Hematopoietic multipotent progenitor cell treated with erythropoietin and hydrocortisone succinate and interleukin-3 and kit ligand, for 15 days (in vitro differentiated cells): ENCODE measurements around the gene KCNK17.
"Not testable (repeated sequence)": the region's sequence is repeated elsewhere in the genome, so short reads cannot be mapped to it uniquely, and the experiment has no call there.

Source experiments
- DNase-seq: peaks from one replicate; pipeline ENCODE4 v3.0.0-alpha.2; 2015; ENCODE audit warnings: low spot score

KCNK17 gene

DNA sequence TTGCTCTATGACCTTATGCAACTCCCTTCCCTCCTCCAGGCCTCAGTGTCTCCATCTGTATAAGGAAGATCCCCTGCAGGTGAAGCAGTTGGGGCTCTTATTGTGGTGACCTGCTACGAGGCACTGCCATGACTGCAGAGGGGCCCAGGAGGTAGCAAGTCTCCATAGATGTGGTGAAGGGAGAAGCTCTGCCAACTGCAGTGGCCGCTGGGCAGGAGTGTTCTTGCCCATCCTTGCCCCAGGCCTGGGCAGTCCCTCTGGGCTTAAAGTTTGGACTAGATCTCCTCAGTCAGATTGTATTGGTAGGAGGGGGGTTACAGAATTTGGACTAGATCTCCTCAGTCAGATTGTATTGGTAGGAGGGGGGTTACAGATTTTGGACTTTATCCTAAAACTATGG, 12.2 kb downstream of the KCNK17 start:
- no peak for DNase-seq

DNA sequence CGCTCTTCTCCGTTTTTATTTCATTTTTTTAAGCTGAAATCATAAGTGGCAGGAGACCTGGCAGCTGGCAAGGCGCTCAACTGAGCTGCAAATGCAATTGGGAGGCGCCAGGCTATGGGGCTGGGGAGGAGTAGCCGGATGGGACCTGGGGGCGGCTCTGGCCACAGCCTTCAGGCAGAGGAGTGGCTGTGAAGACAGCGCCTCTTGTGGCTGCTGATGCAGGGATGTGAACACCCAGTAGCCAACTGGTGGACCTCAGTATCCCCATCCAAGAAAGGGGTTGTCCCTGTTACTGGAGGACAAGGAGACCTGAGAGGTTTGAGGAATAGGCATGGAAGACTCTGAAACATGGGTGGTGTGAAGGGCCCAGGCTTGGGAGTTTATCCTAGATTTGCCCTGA, 12.6 kb downstream of the KCNK17 start:
- no peak for DNase-seq

DNA sequence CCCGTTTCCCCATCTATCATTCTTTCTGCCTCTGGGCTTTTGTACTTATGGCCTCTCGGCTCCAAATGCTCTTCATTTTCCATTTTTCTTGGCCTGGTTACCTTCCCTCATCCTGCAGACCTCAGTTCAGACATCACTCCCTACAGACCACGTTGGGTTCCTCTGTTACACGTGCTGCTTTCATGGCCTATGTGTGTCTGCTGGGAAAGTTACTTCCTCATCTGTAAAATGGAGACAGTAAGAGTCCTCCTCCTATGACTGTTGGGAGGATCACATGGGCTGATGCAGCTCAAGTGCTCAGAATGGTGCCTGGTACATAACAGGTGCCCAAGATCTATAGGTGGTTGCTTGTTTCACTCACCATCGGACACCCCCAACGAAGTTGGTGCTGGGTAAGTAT, 13.5 kb downstream of the KCNK17 start:
- no peak for DNase-seq

DNA sequence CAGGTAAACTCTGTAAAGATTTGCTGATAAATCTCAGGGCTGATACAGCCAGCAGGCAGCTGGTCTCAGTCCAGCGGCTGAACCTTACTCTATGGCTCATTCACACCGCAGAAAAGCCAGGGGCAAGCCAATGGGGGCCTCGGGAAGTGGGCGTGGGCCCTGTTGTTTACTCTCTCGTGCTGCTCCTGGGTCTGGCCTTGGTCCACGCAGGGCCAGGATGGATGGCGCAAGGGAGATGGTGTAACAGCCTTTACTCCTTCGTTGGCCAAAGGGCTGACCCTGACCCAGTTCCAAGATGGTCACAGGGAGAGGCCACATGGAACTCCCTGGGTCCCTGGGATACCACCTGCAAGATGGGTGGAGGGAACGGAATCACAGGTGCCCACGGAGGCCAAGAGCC, 16.2 kb downstream of the KCNK17 start:
- DNase-seq: no peak

DNA sequence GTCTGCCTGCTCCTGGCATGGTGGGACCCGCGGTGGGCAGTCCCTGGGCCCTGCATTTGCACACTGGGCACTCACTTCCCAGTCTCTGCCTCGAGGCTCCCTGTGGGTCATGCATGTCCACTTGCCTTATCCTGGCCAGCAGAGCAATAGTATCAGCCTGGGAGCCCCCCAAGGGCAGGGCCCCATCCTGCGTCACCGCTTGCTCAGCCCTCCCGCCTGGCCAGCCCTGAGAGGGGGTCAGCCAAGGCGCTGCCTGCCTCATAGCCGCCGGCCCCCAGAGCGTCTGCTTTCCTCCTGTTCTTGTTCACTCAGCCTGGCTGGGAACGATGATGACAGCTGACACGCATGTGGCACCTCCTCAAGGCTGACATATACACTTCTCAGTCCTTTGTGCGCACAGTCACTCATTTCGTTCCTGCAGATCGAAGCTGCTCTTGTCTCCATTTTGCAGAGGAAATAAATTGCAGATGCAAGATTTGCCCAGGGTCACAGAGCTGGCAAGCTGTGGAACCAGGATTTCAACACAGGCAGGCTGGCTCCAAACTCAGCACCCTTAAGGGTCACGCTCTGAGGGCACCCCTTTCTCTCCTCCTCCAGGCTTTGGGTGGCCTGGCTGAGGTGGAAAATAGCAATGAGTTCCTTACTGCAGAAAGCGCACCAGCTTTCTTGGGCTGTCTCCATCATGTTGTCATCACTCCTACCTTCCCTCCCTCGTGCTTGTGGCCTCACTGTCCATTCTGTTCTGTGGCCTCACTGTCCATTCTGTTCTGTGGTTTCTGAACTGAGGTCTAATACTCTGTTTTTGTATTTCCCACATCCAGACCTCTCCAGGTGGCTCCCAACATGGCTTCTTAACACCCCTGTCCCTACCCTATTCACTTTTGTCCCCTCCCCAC, 17.2 kb downstream of the KCNK17 start:
- DNase-seq: no peak

DNA sequence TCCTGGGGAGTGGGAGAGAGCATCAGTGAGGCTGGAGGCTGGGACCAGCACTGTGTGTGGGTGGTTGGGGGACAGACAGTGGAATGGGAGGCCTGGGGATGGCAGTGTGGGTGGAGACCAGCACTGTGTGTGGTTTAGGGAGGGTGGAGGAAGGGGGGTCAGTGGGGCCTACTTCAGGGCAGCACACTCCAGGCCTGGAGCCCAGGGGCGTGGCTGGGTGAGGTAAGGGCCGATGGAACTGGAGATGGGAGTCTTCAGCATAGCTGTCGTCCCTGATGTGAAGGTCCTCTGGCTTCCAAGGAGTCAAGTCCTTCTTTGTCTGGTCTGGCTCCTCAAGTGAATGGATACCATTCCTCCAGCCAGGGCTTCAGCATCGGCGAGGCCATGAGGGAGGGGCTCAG, 18.6 kb downstream of the KCNK17 start:
- no peak for DNase-seq

DNA sequence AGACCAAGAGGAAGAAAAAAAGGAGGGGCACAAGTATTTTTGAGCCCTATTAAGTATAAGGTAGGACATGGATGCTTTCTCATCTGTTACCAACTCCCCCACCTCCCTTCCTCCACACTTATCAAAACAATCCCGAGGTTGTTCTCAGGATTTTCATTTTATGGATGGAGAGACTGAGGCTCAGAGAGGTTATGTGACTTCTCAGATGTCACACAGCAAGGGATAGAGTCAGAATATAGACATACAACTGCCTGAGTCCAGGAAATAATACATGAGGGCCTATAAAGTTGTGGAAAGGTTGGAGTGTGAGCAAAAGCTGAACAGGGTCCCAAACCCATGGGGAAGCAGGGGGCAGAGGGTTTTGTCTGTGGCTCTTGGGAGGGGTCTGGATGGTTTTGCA, 19.3 kb downstream of the KCNK17 start:
- DNase-seq: no peak

DNA sequence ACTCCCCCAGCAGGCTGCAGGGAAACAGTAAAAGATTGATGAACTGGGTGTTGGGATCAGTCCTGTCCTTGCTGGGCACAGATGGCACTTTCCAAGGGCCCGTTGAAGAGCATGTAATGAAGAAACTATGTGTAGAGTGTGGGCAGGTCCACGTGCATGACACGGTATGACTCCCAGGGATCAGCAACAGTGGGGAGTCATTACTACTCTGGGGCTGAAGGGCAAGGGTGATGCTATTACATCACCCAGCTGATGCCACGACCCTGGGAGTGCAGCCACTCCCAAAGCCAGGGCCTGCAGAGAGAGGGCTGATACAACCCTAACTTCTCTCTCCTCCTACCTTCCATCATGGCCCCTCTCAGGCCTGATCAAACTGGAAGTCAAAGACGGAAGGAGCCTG, 20.1 kb downstream of the KCNK17 start:
- no peak for DNase-seq

DNA sequence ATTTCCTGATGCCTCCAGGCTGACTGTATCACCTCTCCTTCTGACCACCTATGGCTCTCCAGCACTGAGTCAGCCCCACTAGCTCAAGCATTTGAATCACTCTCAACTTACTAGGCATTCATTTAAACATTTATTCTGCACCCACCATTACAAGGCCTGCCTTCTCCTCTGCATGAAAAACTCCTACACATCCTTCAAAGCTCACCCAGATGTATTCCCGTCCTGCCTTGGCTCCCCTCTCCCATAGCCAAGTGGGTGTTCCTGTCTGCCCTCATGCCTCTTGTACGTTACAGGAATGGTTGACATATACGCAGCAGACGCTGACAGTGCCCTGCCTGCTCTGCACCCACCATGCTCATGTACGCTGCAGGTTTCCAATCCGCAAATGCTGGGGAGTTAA, 21.6 kb downstream of the KCNK17 start:
- no peak for DNase-seq

DNA sequence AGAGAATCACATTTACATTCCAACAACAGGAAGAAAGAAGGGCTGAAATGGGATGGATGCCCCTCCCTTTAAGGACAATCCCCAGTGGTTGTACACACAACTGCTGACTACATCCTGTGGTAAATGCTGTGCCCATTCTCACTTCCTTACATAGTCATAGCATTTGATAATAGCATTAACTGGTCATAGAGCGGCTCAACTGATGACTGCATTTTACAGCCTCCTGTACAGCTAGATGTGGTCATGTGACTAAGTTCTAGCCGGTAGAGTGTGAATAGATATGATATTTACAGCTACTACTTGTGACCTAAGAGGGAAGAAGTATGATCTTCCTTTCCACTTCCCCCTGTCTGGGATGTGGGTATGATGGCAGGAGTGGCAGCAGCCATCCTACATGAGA, 24.7 kb downstream of the KCNK17 start:
- DNase-seq: no peak

DNA sequence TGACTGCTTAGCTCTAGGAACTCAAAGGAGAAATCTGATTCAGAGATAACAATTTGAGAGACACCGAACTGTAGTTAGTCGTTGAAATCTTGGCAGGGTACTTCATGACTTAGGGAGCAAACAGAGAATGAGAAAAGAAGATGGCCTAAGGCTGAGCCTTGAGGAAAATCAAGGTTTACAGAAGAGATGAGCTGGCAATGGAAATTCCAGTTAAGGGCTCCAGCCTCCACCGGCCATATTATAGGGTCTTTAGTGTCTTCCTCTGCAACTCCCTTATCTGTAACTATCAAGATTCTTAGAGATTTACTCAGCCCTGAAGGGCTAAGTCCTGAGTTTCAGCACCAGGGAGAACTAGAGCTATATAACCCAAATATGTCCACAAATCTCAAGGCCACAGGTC, 26.6 kb downstream of the KCNK17 start:
- no peak for DNase-seq

DNA sequence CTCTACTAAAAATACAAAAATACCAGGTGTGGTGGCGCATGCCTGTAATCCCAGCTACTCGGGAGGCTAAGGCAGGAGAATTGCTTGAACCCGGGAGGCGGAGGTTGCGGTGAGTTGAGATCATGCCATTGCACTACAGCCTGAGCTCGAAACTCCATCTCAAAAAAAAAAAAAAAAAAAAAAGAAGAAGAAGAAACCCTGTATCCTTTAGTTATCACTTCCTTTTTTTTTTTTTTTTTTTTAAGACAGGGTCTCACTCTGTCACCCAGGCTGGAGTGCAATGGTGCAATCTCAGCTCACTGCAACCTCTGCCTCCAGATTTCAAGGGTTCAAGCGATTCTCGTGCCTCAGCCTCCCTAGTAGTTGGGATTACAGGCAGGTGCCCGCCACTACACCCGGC, 27.6 kb downstream of the KCNK17 start:
- DNase-seq: not testable (repeated sequence)

DNA sequence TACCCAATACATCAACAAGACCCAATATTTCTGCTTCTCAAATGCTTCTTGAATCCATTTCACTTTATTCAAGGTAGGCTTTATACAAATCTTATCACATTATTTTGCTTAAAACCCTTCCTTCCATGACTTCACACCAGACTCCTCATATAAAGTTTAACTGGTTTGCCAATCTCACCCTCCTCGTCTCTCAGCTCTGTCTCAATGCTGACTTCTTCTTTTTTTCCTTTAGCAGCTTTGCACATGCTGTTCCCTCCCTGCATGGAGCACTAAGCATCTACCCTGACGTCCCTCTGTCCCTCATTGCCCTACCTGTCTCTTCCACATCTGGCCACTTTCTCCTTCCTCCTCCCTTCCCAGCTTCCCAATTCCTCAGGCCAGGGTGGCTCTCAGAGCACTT, 31.4 kb downstream of the KCNK17 start:
- no peak for DNase-seq

DNA sequence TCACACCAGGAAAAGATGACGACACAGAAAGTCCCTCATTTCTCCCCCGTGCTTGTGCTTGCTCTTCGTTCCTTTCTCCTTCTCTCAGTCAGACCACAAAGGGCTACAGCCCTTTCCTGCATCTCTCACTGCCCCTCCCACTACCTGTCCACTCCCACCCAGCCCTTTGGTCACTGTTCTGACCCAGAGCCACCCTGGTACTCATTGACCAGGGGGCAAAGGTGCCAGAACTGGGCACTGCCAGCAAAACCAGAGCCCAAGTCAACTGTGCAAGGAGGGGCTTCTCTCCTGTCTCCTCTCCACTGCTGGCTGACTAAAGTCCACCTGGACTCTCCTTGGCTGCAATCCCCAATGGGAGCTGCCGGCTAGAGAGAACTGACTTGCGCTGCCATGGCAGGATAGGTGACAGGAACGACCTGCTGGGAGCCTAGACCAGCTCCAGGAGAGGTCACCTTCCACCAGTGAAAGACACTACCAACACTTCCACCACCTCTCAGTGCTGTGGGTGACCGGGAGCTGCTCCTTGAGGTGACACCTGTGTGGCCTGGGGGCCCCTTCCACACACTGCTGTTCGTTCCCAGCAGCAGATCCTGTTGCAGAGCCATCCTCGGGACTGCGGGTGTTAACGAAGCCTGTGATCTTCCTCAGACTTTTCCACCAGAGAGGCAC, 32.8 kb downstream of the KCNK17 start:
- no peak for DNase-seq

DNA sequence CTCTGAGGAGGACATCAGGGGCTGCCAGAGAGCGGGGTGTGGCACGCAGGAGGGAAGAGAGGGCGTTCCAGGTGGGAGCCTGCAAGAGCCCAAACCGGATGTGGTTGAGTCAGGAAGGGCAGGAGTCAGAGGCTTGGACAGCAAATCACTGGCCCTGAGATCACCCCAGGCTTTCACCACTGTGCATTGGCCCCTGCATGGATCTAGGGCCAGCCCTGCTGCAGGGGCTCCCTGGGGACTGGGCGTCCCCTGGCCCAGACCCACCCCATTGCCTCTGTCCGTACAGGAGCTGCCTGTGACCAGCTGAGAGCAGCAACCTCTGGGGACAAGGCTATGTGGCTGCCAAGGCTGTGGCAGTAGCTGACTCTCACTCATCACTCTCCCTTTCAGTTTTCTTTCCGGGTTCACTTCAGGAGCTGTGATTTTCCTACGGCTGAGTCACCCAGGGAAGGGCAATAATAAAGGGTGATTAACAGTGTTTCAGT, 33.9 kb downstream of the KCNK17 start:
- no peak for DNase-seq

DNA sequence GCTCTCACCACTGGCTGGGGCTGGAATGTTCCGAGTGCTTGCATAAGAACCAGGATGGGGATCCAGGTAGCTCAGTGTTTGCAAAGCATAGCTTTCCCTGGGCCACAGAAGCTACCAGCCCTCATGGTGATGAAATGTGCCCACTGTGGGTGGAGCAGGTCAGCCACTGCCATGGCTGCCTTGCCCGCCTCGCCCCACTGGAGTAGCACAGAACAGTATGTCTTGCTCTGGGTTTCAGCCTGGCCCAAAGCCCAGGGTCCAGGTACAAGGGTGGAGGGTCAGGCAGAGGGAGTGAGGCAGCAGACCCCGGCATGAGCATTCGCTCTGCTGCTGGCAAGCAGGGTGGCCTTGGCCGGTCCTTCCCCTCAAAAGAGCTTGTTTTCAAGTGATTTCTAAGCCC, 34.7 kb downstream of the KCNK17 start:
- no peak for DNase-seq

DNA sequence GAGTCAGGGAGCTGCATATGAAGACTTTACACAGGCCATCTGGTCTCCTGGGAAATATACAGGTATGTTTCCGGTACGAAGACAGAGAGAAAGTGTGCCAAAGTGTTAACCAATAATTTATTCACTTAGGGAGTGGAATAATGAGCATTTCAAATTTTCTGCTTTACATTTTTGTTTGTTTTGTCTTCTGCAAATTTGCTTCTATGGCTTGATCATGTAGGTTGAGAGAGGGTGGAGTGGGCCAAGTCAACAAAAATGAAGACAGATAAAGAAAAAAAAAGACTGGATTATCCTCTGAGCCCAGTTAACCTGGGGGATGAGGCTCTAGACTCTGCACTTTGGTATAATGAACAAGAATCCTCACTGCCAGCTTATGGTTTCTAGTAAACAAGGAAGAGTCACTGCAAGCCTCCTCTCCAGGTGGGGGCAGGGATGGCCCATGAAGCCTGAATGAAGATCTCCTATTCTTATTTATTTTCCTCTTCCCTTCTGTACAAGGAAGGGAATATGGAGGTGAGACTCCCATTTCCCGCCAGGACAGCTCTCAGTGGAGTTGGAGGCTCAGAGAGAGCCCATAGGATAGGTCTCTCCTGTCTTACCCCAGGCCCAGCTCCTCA, 37.7 kb downstream of the KCNK17 start:
- DNase-seq: no peak

DNA sequence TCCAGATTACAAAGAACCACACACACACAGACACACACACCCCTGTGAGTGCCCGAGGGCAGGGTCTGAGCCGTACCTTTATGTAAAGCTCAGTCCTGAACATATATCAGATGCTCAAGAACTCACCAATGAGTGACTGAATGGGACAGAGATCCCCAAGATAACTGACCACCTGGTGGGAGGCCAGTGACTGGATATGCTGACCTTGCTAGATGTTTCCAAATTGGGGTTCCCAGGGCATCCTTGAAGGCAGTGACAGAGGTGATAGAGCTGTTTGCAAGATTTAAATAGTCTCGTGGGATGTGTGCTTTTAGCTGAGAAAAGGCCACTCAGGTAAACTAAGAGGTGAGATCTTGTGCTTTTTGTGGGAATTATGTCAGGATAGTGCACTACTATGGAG, 39.3 kb downstream of the KCNK17 start:
- DNase-seq: no peak

DNA sequence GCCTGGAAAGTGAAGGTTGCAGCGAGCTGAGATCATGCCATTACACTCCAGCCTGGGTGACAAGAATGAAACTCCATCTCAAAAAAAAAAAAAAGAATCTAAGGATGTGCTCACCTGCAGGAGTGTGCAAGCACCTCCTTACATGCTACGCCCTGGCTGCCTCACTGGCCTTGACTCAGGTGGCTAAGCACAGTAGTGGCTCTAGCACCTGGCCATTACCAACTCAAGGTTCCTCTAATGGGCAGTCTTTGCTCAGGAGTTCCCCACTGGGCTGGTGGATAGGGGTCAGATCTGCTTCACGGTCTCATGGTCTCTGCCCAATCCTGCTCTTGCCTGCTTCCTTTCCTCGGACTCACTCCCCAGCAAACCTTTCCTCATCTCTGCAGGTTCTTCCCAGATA, 39.7 kb downstream of the KCNK17 start:
- no peak for DNase-seq

DNA sequence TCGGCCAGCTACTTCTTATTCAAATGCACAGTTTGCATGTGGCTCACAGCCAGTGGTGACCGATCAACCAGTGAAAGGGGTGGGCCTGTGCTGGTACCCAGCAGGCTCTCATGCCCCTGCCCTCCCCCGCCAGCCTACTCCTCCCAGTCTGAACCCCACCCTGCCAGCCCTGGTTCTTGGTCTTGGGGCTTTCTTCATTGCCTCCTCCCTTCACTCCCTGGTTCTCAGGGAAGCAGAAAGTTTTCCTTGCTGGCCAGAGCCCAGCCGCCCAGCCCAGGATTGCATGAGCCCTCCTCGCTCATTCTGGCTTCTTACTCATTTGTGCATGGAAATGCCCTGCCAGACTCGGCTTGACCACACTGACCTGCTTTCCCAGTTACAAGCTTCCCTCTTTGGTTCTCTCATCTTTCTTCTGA, 40.8 kb downstream of the KCNK17 start:
- DNase-seq: no peak

DNA sequence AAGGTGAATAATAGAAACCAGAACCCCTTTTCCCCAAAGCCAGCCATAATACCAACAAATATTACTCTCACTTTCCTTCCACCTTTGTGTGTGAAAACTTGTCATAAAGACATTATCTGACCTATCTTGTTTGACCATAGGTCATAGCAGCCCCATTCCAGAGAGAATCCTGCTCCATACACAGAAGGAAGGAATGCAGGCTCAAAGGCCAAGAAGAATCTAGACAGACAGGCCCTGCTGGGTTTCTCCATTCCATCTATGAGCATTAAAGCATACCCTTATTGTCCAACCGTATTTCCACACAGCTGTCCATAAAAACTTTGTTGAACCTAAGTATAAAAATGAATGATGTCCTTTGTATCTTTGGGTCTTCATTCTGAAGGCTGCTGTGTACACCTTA, 44.3 kb downstream of the KCNK17 start:
- DNase-seq: no peak

DNA sequence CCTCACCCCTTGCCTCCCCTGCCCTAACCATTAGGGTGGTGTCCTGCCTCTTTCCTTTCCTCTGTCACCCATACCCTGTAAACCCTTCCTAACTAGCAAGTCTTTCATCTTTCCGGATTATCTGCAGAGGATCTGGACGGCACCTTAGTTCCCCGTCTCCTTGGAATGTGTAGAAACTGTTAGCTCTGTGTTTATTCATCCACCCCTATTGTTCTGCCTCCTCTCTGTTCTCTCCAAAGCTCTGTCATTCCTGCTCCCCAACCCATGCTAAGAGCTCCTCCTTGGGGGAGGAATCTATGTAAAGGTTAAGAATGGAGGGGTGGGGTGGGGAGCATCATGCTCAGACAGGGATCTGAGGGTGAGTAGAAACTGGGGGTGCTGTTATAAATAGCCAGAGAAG, 45.5 kb downstream of the KCNK17 start:
- no peak for DNase-seq

DNA sequence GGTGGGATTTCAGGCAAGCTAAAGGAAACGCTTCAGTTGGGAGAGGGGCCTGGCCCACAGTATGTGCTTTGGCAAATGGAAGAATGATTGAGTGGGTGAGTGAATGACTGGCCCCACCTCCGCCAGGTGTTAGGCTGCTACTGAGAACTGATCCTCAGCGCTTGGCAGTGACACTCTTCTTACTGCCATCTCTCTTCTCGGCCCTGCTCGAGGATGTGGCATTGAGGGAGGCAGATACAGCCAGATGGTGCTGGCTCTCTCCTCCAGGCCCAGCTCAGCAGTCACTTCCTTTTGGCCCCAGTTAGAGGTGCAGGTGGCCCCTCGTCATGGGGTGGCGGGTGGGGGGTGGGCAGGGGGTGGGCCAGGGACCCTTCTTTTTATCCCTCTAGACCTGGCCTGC, 46.0 kb downstream of the KCNK17 start:
- no peak for DNase-seq
